Smooth muscle cell (in vitro differentiated cells): ENCODE measurements around the gene MRNIP. TPM values are rescaled to one million over a fixed set of nuclear protein-coding genes. Genes with fewer than 3 reads are reported as not detected.

Experiments
- DNase-seq: peaks from one replicate; lab custom pipeline; 2025; ENCODE audit not compliant: unreplicated experiment; lab: John Stamatoyannopoulos, UW
- H2AFZ ChIP-seq: fragments of 200-600 bp; sonication (generic); 2 replicates; pipeline ENCODE4 v1.6.0; 2016; ENCODE audit warnings: antibody characterized with exemption, low read depth, mild to moderate bottlenecking
- H3F3A ChIP-seq: fragments of 200-600 bp; sonication (generic); 2 replicates; pipeline ENCODE4 v1.6.0; 2017; ENCODE audit warnings: antibody characterized with exemption, low read depth
- H3K27ac ChIP-seq: fragments of 200-600 bp; sonication (generic); 2 replicates; pipeline ENCODE4 v1.5.1; 2016; ENCODE audit warnings: low read depth, mild to moderate bottlenecking
- H3K27me3 ChIP-seq: fragments of 200-600 bp; sonication (generic); 2 replicates; pipeline ENCODE4 v1.6.1; 2016; ENCODE audit warnings: low read depth, mild to moderate bottlenecking
- H3K36me3 ChIP-seq: fragments of 200-600 bp; sonication (generic); 2 replicates; pipeline ENCODE4 v1.5.1; 2016; ENCODE audit warnings: low read depth
- H3K4me1 ChIP-seq: fragments of 200-600 bp; sonication (generic); 2 replicates; pipeline ENCODE4 v1.5.1; 2016; ENCODE audit warnings: low read depth
- H3K4me2 ChIP-seq: fragments of 200-600 bp; sonication (generic); 2 replicates; pipeline ENCODE4 v1.6.0; 2016; ENCODE audit warnings: mild to moderate bottlenecking
- H3K4me3 ChIP-seq: fragments of 200-600 bp; sonication (generic); 2 replicates; pipeline ENCODE4 v1.5.1; 2016; ENCODE audit warnings: mild to moderate bottlenecking
- H3K79me2 ChIP-seq: fragments of 200-600 bp; sonication (generic); 2 replicates; pipeline ENCODE4 v1.6.0; 2016; ENCODE audit warnings: low read depth, mild to moderate bottlenecking
- H3K9ac ChIP-seq: fragments of 200-600 bp; sonication (generic); 2 replicates; pipeline ENCODE4 v1.6.0; 2016; ENCODE audit warnings: low read depth
- H3K9me3 ChIP-seq: fragments of 200-600 bp; sonication (generic); replicated peaks from 2 replicates; pipeline ENCODE4 v1.5.1; 2016; ENCODE audit warnings: low read depth
- H4K20me1 ChIP-seq: fragments of 200-600 bp; sonication (generic); 2 replicates; pipeline ENCODE4 v1.6.0; 2016; ENCODE audit warnings: low read depth
- WGBS: methylation state at CpG from one replicate; pipeline ENCODE4 v1.1.7; 2016; ENCODE audit warnings: low lambda C conversion rate; 5-methylcytosine and 5-hydroxymethylcytosine counted together
- polyA plus RNA-seq: library from polyadenylated mRNA; unstranded; fragments of >200 nt; fragmentation: Nextera tagmentation; extraction: Ambion mirVana; gene quantifications from 2 replicates; pipeline ENCODE4 v1.2.1, GENCODE V29; 2016
- total RNA-seq: library from RNA; depleted of rRNA; stranded (reverse); fragments of >200 nt; gene quantifications from 2 replicates; pipeline ENCODE4 v1.2.3, GENCODE V29; 2014
- TF ChIP-seq, protein P1 (sequence below): fragments of 200-600 bp; sonication (generic); IDR thresholded peaks from 2 replicates; pipeline ENCODE4 v1.5.1; 2017; ENCODE audit warnings: borderline replicate concordance, mild to moderate bottlenecking, antibody characterized with exemption; ENCODE audit not compliant: insufficient read depth, poor library complexity, severe bottlenecking

The MRNIP gene
- total and polyA plus RNA-seq, 2 experiments from 2014 or later, result 11.9 to 16.5 TPM

- H3K79me2 ChIP-seq, result no peaks in the 10 kb centered on the region
- H4K20me1 ChIP-seq, result peaks cover 3% of the 10 kb centered on the region
- peak; percentile 74 for DNase-seq
- TF ChIP-seq, protein P1, sequence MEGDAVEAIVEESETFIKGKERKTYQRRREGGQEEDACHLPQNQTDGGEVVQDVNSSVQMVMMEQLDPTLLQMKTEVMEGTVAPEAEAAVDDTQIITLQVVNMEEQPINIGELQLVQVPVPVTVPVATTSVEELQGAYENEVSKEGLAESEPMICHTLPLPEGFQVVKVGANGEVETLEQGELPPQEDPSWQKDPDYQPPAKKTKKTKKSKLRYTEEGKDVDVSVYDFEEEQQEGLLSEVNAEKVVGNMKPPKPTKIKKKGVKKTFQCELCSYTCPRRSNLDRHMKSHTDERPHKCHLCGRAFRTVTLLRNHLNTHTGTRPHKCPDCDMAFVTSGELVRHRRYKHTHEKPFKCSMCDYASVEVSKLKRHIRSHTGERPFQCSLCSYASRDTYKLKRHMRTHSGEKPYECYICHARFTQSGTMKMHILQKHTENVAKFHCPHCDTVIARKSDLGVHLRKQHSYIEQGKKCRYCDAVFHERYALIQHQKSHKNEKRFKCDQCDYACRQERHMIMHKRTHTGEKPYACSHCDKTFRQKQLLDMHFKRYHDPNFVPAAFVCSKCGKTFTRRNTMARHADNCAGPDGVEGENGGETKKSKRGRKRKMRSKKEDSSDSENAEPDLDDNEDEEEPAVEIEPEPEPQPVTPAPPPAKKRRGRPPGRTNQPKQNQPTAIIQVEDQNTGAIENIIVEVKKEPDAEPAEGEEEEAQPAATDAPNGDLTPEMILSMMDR, result peak; percentile 53
- peaks cover 4% of the 10 kb centered on the region for H3K4me1 ChIP-seq
- 5% methylated on average over 71 of the region's 113 CpGs for WGBS
- peak overlapping the region; percentile 100 for H3K4me2 ChIP-seq
- peak overlapping the region; percentile 48 for H3K27ac ChIP-seq
- no peaks in the 10 kb centered on the region for H3K9me3 ChIP-seq
- no peaks in the 10 kb centered on the region for H3F3A ChIP-seq
- no peaks in the 10 kb centered on the region for H3K36me3 ChIP-seq
- H3K27me3 ChIP-seq, result no peaks in the 10 kb centered on the region
- peak overlapping the region; percentile 59 for H3K9ac ChIP-seq
- no peak overlapping the region for H2AFZ ChIP-seq
- H3K4me3 ChIP-seq, result peak overlapping the region; percentile 77
These were observed 62.5 kb downstream of the MRNIP start for GRCh38 chr5:179795863-179796833.

DNA sequence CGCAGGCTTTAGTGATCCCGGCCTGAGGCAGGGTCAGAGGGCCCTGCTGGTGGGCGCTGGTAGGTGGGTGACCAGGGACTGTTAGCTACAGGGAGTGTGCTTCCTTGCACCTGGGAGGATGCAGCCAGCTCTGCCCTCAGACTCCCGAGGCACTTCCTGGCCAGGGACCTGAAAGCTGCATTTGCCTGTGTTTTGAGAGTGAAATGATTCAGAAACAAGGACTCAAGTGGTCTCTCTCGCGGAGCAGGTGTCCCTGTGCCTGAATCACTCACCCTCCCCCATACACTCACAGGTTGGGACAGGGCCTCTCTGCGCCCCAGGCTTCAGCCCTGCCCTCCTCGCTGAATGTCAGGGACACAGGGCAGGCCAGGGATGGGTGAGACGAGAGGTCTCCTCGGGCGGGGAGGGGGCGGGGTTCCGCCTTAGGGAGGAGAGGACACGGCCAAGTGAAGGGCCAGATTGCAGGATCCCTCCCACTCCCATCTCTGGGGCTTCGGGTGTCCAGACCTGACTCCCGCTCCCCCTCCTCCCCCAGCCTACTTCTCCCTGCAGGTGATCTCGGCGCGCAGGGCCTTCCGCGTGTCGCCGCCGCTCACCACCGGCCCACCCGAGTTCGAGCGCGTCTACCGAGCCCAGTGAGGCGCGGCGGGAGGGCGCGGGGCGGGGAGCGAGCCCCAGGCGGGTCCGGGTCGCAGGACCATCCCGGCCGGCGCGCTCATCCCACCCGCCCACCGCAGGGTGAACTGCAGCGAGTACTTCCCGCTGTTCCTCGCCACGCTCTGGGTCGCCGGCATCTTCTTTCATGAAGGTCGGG is 63.4 kb downstream of the MRNIP start:
- Histone ChIP-seq H3K27ac (no peak overlapping the region), H3K9ac (peak overlapping the region; percentile 59), H3F3A (no peaks in the 10 kb centered on the region), H3K79me2 (no peaks in the 10 kb centered on the region), H3K27me3 (no peaks in the 10 kb centered on the region), H3K9me3 (no peaks in the 10 kb centered on the region), H3K4me2 (peak overlapping the region; percentile 100), H3K4me1 (peaks cover 4% of the 10 kb centered on the region), H2AFZ (no peak overlapping the region), H4K20me1 (no peaks in the 10 kb centered on the region), H3K36me3 (no peaks in the 10 kb centered on the region), H3K4me3 (peak overlapping the region; percentile 77)
- TF ChIP-seq, protein P1, result no peak
- DNase-seq, result no peak
- WGBS, result 15% methylated on average over 21 of the region's 53 CpGs

- Histone ChIP-seq H2AFZ (no peak overlapping the region), H3K4me1 (peaks cover 4% of the 10 kb centered on the region), H3K27me3 (no peaks in the 10 kb centered on the region), H3K9me3 (no peaks in the 10 kb centered on the region), H3K79me2 (no peaks in the 10 kb centered on the region), H3K4me3 (no peak overlapping the region), H3K4me2 (no peak overlapping the region), H3K9ac (no peak overlapping the region), H3F3A (no peaks in the 10 kb centered on the region), H4K20me1 (no peaks in the 10 kb centered on the region), H3K27ac (no peak overlapping the region), H3K36me3 (no peaks in the 10 kb centered on the region)
- 96% methylated on average over 3 of the region's 3 CpGs for WGBS
- TF ChIP-seq, protein P1, result no peak
- no peak for DNase-seq
These were observed 64.0 kb downstream of the MRNIP start for GRCh38 chr5:179794575-179794974.
